ENCODE measurements around the gene ABHD3.
A peak's percentile ranks its signal among the peaks of the same experiment; 100 is the strongest.
"Not testable (repeated sequence)": the region's sequence is repeated elsewhere in the genome, so short reads cannot be mapped to it uniquely, and the experiment has no call there.

ABHD3 gene

GRCh38 chr18:21652073-21652472, 52.5 kb downstream of the ABHD3 start:
- no peak for DNase-seq (ENCODE audit: low read depth in 2 of 2)

- no peak for DNase-seq (ENCODE audit: low read depth in 2 of 2)
Measured at GRCh38 chr18:21650311-21650710, 54.3 kb downstream of the ABHD3 start.

- DNase-seq (ENCODE audit: low read depth in 2 of 2) = not testable (repeated sequence)
Measured at GRCh38 chr18:21640375-21640774, 64.2 kb downstream of the ABHD3 start.

GRCh38 chr18:21638822-21639221, 65.8 kb downstream of the ABHD3 start:
- DNase-seq (ENCODE audit: low read depth in 2 of 2) = no peak

- DNase-seq (ENCODE audit: low read depth in 2 of 2) = no peak
Measured at GRCh38 chr18:21636769-21637168, 67.8 kb downstream of the ABHD3 start.

- no peak for DNase-seq (ENCODE audit: low read depth in 2 of 2)
Measured at GRCh38 chr18:21634588-21635199, 69.9 kb downstream of the ABHD3 start.

- DNase-seq (ENCODE audit: low read depth in 2 of 2) = no peak
Measured at GRCh38 chr18:21632393-21632792, 72.2 kb downstream of the ABHD3 start.

GRCh38 chr18:21629089-21629832, 75.3 kb downstream of the ABHD3 start:
- no peak for DNase-seq (ENCODE audit: low read depth in 2 of 2)

- not testable (repeated sequence) for DNase-seq (ENCODE audit: low read depth in 2 of 2)
Measured at GRCh38 chr18:21621640-21622039, 82.9 kb downstream of the ABHD3 start.

GRCh38 chr18:21612125-21613039, 92.2 kb downstream of the ABHD3 start, which contains the start of gene SNRPD1:
TSS of gene SNRPD1 (plus strand) at chr18:21612314. CDS start at chr18:21612430, 116 bp downstream.
- DNase-seq (ENCODE audit: low read depth in 2 of 2) = peak; percentile 64 to 79

- not testable (repeated sequence) for DNase-seq (ENCODE audit: low read depth in 2 of 2)
Measured at GRCh38 chr18:21611401-21612124, 93.0 kb downstream of the ABHD3 start.

- no peak for DNase-seq (ENCODE audit: low read depth in 2 of 2)
Measured at GRCh38 chr18:21605213-21605612, 99.4 kb downstream of the ABHD3 start.

GRCh38 chr18:21604671-21605070, 99.9 kb downstream of the ABHD3 start:
- no peak for DNase-seq (ENCODE audit: low read depth in 2 of 2)

- no peak for DNase-seq (ENCODE audit: low read depth in 2 of 2)
Measured at GRCh38 chr18:21602299-21602587, 102.3 kb downstream of the ABHD3 start.
